Kidney glomerular epithelial cell (primary cell): ENCODE data around the gene IMMT.

Source experiments
- DNase-seq: peaks from one replicate; lab custom pipeline; 2025; lab: John Stamatoyannopoulos, UW

IMMT gene

GRCh38 chr2:86226070-86226469, 30.8 kb upstream of the IMMT start:
- DNase-seq: no peak

- no peak for DNase-seq
These were observed 30.3 kb upstream of the IMMT start for GRCh38 chr2:86225581-86225980.

- DNase-seq: no peak
These were observed 29.5 kb upstream of the IMMT start for GRCh38 chr2:86224645-86225355.

- DNase-seq: no peak
These were observed 28.8 kb upstream of the IMMT start for GRCh38 chr2:86223927-86224560.

GRCh38 chr2:86223140-86223926, 28.1 kb upstream of the IMMT start:
- peak; percentile 37 for DNase-seq

- peak; percentile 53 for DNase-seq
These were observed 25.9 kb upstream of the IMMT start for GRCh38 chr2:86221066-86221684.

- DNase-seq: no peak
These were observed 24.6 kb upstream of the IMMT start for GRCh38 chr2:86219896-86220295.

GRCh38 chr2:86218124-86218523, 22.9 kb upstream of the IMMT start:
- no peak for DNase-seq

GRCh38 chr2:86216575-86217555, 21.6 kb upstream of the IMMT start:
- no peak for DNase-seq

- no peak for DNase-seq
These were observed 19.2 kb upstream of the IMMT start for GRCh38 chr2:86214503-86214832.

- DNase-seq: no peak
These were observed 18.6 kb upstream of the IMMT start for GRCh38 chr2:86213699-86214502.

- DNase-seq: no peak
These were observed 17.8 kb upstream of the IMMT start for GRCh38 chr2:86213056-86213455.

- DNase-seq: no peak
These were observed 16.5 kb upstream of the IMMT start for GRCh38 chr2:86211796-86212188.

GRCh38 chr2:86211033-86211795, 16.0 kb upstream of the IMMT start:
- DNase-seq: no peak

- DNase-seq: no peak
These were observed 9.2 kb upstream of the IMMT start for GRCh38 chr2:86204458-86204857.

GRCh38 chr2:86203614-86204013, 8.4 kb upstream of the IMMT start:
- DNase-seq: no peak

- DNase-seq: no peak
These were observed 7.4 kb upstream of the IMMT start for GRCh38 chr2:86202702-86203101.

GRCh38 chr2:86202336-86202692, 7.1 kb upstream of the IMMT start:
- no peak for DNase-seq

- no peak for DNase-seq
These were observed 6.5 kb upstream of the IMMT start for GRCh38 chr2:86201671-86202335.
